OCI-LY3 (cell line): ENCODE results near the gene CCDC3.
A peak's percentile ranks its signal among the peaks of the same experiment; 100 is the strongest.

Experiments
- H2AFZ ChIP-seq: fragments of 200-600, 300-600 bp; shearing (Covaris generic); 2 replicates; pipeline ENCODE4 v1.6.0; 2014; ENCODE audit warnings: antibody characterized with exemption, low read depth, low read length
- H3K27ac ChIP-seq: fragments of 200-600, 300-600 bp; sonication (generic); 2 replicates; pipeline ENCODE4 v1.5.1; 2014; ENCODE audit warnings: mild to moderate bottlenecking, low read length, moderate library complexity, mixed read lengths
- H3K27me3 ChIP-seq: fragments of 200-600, 300-600 bp; sonication (generic); 2 replicates; pipeline ENCODE4 v1.6.1; 2014; ENCODE audit warnings: low read depth, low read length, mixed read lengths
- H3K36me3 ChIP-seq: fragments of 200-600, 300-600 bp; sonication (generic); replicated peaks from 2 replicates; pipeline ENCODE3; 2014; ENCODE audit warnings: low read depth, low read length, mixed read lengths
- H3K4me1 ChIP-seq: fragments of 300-600, 200-600 bp; sonication (generic); 2 replicates; pipeline ENCODE4 v1.6.1; 2014; ENCODE audit warnings: low read length, mixed read lengths
- H3K4me2 ChIP-seq: fragments of 200-600, 300-600 bp; sonication (generic); 2 replicates; pipeline ENCODE4 v1.6.1; 2014; ENCODE audit warnings: low read length, mixed read lengths
- H3K4me3 ChIP-seq: fragments of 300-600, 200-600 bp; sonication (generic); 2 replicates; pipeline ENCODE4 v1.5.1; 2014; ENCODE audit warnings: antibody characterized with exemption, mild to moderate bottlenecking, low read length, moderate library complexity
- H3K79me2 ChIP-seq: fragments of 300-600, 200-600 bp; shearing (Covaris generic); 2 replicates; pipeline ENCODE4 v1.6.1; 2014; ENCODE audit warnings: mild to moderate bottlenecking, low read length, mixed read lengths
- H3K9ac ChIP-seq: fragments of 300-600, 200-600 bp; shearing (Covaris generic); 2 replicates; pipeline ENCODE4 v1.6.0; 2014; ENCODE audit warnings: mild to moderate bottlenecking, low read length, moderate library complexity
- H3K9me3 ChIP-seq: fragments of 200-600, 300-600 bp; shearing (Covaris generic); 2 replicates; pipeline ENCODE4 v1.6.1; 2014; ENCODE audit warnings: low read length, mixed read lengths; ENCODE audit not compliant: insufficient read depth
- H4K20me1 ChIP-seq: fragments of 200-600, 300-600 bp; sonication (generic); 2 replicates; pipeline ENCODE4 v1.6.1; 2016; ENCODE audit warnings: low read length, mixed read lengths; ENCODE audit not compliant: insufficient read depth
- CTCF ChIP-seq: fragments of 200-600, 300-600 bp; sonication (generic); IDR thresholded peaks from 2 replicates; pipeline ENCODE4 v1.5.1; 2014; ENCODE audit warnings: antibody characterized with exemption, low read length, low read depth
- EZH2phosphoT487 ChIP-seq: fragments of 200-600 bp; shearing (Covaris generic); IDR thresholded peaks from 2 replicates; pipeline ENCODE4 v1.6.1; 2018; ENCODE audit warnings: antibody characterized with exemption, mixed run types, low read depth

Gene CCDC3

DNA sequence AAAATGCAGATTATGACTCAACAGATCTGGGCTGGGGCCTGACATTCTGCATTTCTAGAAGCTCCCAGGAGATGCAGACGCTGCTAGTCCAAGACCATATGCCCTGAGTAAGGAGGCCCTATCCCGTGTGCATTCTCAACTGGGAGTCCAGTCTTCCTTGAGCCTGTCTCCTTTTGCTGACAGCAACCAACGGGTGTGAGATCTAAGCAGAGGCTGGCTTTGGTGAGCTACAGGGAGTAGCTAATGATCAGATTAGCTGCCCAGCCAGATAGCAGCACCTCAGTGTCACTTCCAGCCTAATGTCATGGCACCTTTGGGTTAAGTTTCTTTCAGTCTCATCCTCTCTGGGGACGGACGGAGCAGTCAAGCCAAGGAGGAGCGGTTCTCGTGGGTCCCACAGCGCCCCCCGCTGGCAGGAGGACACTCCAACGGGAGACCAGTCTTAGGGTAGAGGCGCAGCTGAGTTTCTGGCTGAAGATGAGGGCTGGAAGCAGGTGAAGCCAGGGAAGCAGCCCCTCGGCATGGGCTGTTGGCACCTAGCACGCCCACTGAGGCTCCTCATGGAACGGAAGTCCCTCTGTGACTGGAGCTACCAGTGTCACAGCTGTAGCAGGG, 154.0 kb downstream of the CCDC3 start:
- Histone ChIP-seq H3K27ac (no peak overlapping the region), H3K9me3 (no peaks in the 10 kb centered on the region), H4K20me1 (no peaks in the 10 kb centered on the region), H3K79me2 (no peaks in the 10 kb centered on the region), H2AFZ (peak overlapping the region; percentile 34; the same call in 1 of the 2 replicates), H3K27me3 (no peaks in the 10 kb centered on the region), H3K36me3 (no peaks in the 10 kb centered on the region), H3K4me3 (0 out of 2 replicates have a peak overlapping the region, but pooled peaks have one; percentile 40), H3K4me2 (peak overlapping the region; percentile 32), H3K9ac (no peak overlapping the region), H3K4me1 (no peaks in the 10 kb centered on the region)
- TF ChIP-seq EZH2phosphoT487 (no peak), CTCF (peak; percentile 50)

DNA sequence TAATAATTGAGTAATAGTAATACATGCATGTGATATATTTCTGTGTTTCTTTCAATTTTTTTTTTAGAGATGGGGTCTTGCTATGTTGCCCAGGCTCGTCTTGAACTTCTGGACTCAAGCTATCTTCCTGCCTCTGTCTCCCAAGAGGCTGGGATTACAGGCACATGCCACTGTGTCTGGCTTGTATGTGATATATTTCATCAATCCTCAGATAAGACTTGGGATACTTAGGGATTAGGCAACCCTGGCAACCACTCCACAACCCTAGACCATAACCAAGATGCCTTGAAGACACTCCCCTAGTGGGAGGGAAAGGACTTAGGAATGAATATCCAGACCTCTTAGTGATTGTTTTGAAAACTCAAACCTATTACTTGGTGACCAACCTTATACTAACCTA, 154.8 kb downstream of the CCDC3 start:
- no peak overlapping the region for H3K27ac ChIP-seq
- no peak overlapping the region for H3K4me3 ChIP-seq
- no peaks in the 10 kb centered on the region for H3K4me1 ChIP-seq
- no peaks in the 10 kb centered on the region for H4K20me1 ChIP-seq
- H3K4me2 ChIP-seq, result no peak overlapping the region
- no peaks in the 10 kb centered on the region for H3K79me2 ChIP-seq
- no peaks in the 10 kb centered on the region for H3K36me3 ChIP-seq
- no peaks in the 10 kb centered on the region for H3K27me3 ChIP-seq
- H2AFZ ChIP-seq, result no peak overlapping the region
- TF ChIP-seq EZH2phosphoT487 (no peak), CTCF (no peak)
- H3K9me3 ChIP-seq, result no peaks in the 10 kb centered on the region
- H3K9ac ChIP-seq, result no peak overlapping the region
